Peyer's patch (tissue), 4 donors: ENCODE data around the gene CDK1.

Experiments
- POLR2A ChIP-seq, 2 donors: fragments of 450-650 bp; IDR thresholded peaks; one replicate each; pipeline ENCODE4 v1.5.1; 2017; ENCODE audit warnings: antibody characterized with exemption in 2 of 2, mild to moderate bottlenecking in 2 of 2, moderate library complexity in 2 of 2
- TF ChIP-seq, protein P1 (sequence below), 6 experiments: fragments of 450-650 bp in 4 of 6; fragments of 200-600 bp in 2 of 6; sonication (generic) in 1 of 6; IDR thresholded peaks; one replicate each; pipeline ENCODE4 v1.5.1; 2017 to 2019; ENCODE audit warnings: antibody characterized with exemption in 6 of 6, mild to moderate bottlenecking in 3 of 6, moderate library complexity in 1 of 6

DNA sequence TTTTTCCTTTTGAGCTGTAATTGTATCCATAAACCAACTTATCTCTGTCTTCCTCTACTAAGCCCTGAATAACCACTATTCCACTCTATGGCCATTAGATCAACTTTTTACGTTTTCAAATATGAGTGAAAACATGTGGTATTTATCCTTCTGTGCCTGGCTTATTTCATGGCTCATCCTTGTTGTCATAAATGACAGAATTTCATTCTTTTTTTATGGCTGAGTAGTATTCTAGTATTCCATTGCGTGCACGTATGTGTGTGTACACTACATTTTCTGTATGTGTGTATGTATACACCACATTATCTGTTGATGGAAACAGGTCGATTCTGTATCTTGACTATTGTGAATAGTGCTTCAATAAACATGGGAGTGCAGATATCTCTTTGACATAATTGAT lies 11.1 kb downstream of the CDK1 start:
- TF ChIP-seq, protein P1, sequence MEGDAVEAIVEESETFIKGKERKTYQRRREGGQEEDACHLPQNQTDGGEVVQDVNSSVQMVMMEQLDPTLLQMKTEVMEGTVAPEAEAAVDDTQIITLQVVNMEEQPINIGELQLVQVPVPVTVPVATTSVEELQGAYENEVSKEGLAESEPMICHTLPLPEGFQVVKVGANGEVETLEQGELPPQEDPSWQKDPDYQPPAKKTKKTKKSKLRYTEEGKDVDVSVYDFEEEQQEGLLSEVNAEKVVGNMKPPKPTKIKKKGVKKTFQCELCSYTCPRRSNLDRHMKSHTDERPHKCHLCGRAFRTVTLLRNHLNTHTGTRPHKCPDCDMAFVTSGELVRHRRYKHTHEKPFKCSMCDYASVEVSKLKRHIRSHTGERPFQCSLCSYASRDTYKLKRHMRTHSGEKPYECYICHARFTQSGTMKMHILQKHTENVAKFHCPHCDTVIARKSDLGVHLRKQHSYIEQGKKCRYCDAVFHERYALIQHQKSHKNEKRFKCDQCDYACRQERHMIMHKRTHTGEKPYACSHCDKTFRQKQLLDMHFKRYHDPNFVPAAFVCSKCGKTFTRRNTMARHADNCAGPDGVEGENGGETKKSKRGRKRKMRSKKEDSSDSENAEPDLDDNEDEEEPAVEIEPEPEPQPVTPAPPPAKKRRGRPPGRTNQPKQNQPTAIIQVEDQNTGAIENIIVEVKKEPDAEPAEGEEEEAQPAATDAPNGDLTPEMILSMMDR (IDR thresholded peaks at IDR 0.05) = no peak
- no peak for TF ChIP-seq POLR2A (IDR thresholded peaks at IDR 0.05)
